HCT116 (cell line): ENCODE results near the gene RNF214. TPM values are rescaled to one million over a fixed set of nuclear protein-coding genes. Genes with fewer than 3 reads are reported as not detected.

Source experiments
- ATAC-seq: fragments of 200-7000 bp; cut with Tn5 transposase; 2 replicates; pipeline ENCODE4 v1.9.1; 2020; ENCODE audit warnings: mild to moderate bottlenecking, moderate library complexity
- BruUV-seq: library from RNA; stranded (reverse); fragments of 400-500 nt; replicated peaks from 2 replicates; lab custom pipeline; 2021; lab: Mats Ljungman, UMichigan
- CTCF ChIA-PET: fragments of 300-600 bp; sonication (Branson Sonifier 250); formaldehyde crosslinking; loops from one replicate; lab custom pipeline; 2021; ENCODE audit warnings: antibody characterized with exemption; lab: Charles Lee
- POLR2A ChIA-PET: fragments of 300-600, 350-600 bp; sonication (Branson Sonifier 250); formaldehyde crosslinking; loops from one replicate; lab custom pipeline; 2021; ENCODE audit warnings: antibody characterized with exemption; lab: Charles Lee
- RAD21 ChIA-PET, 2 experiments: fragments of 300-600 bp; sonication (Branson Sonifier 250); formaldehyde crosslinking; loops; one replicate each; lab custom pipeline; 2023; ENCODE audit warnings: low total read pairs in 2 of 2; ENCODE audit not compliant: uncharacterized antibody in 2 of 2, unreplicated experiment in 2 of 2, low non-redundant PET in 1 of 2; lab: Charles Lee
- DNase-seq: peaks from one replicate; pipeline ENCODE4 v3.0.0-alpha.2; 2010; ENCODE audit warnings: low read depth, low spot score
- H2AFZ ChIP-seq: fragments of 200-600 bp; shearing (Covaris generic), sonication (generic); 2 replicates; pipeline ENCODE4 v1.6.1; 2017; ENCODE audit warnings: low read depth, mixed run types, mixed read lengths, antibody characterized with exemption, low read length; ENCODE audit not compliant: poor library complexity, severe bottlenecking
- H3K27ac ChIP-seq: 2 replicates; pipeline ENCODE4 v1.5.1; 2012; ENCODE audit warnings: low read depth, low read length
- H3K27me3 ChIP-seq: fragments of 200-600 bp; sonication (generic); 2 replicates; pipeline ENCODE4 v1.6.1; 2016; ENCODE audit warnings: mixed run types, low read length, mixed read lengths; ENCODE audit not compliant: insufficient read depth
- H3K36me3 ChIP-seq, 2 experiments: fragments of 200-500 bp in 1 of 2; fragments of 200-600 bp in 1 of 2; sonication (Bioruptor generic) in 1 of 2; sonication (generic) in 1 of 2; 2 replicates each; pipeline versions ENCODE4 v1.5.1 to v1.6.1; 2014 to 2016; ENCODE audit warnings: low read length in 2 of 2, inconsistent platforms in 1 of 2, mixed read lengths in 1 of 2, mixed run types in 1 of 2; ENCODE audit not compliant: insufficient read depth in 2 of 2, control insufficient read depth in 1 of 2
- H3K4me1 ChIP-seq, 2 experiments: fragments of 200-600 bp in 1 of 2; sonication (generic) in 1 of 2; 2 replicates each; pipeline versions ENCODE4 v1.5.1 to v1.6.1; 2012 to 2017; ENCODE audit warnings: low read length in 2 of 2, inconsistent platforms in 1 of 2, mild to moderate bottlenecking in 1 of 2, mixed read lengths in 1 of 2, mixed run types in 1 of 2, moderate library complexity in 1 of 2; ENCODE audit not compliant: insufficient read depth in 2 of 2, control insufficient read depth in 1 of 2
- H3K4me2 ChIP-seq: fragments of 200-600 bp; sonication (generic); 2 replicates; pipeline ENCODE4 v1.6.1; 2017; ENCODE audit warnings: mixed run types, low read length, mixed read lengths
- H3K4me3 ChIP-seq, 2 experiments: fragments of 200-600 bp in 1 of 2; sonication (generic) in 1 of 2; replicated peaks in 1 of 2; 2 replicates each; pipeline ENCODE4 v1.5.1; 2011 to 2016; ENCODE audit warnings: low read length in 2 of 2, control low read depth in 1 of 2, low read depth in 1 of 2, mild to moderate bottlenecking in 1 of 2, mixed read lengths in 1 of 2, mixed run types in 1 of 2
- H3K79me2 ChIP-seq: fragments of 200-600 bp; sonication (generic); 2 replicates; pipeline ENCODE4 v1.6.1; 2017; ENCODE audit warnings: mild to moderate bottlenecking, mixed run types, low read length, moderate library complexity, mixed read lengths; ENCODE audit not compliant: insufficient read depth
- H3K9ac ChIP-seq: fragments of 200-600 bp; sonication (generic); 2 replicates; pipeline ENCODE4 v1.6.1; 2016; ENCODE audit warnings: low read length, mixed read lengths
- H3K9me2 ChIP-seq: fragments of 200-600 bp; sonication (generic), shearing (Covaris generic); 2 replicates; pipeline ENCODE4 v1.6.1; 2017; ENCODE audit warnings: mixed run types, mild to moderate bottlenecking, moderate library complexity; ENCODE audit not compliant: insufficient read depth
- H3K9me3 ChIP-seq, 2 experiments: fragments of 200-500 bp in 1 of 2; fragments of 200-600 bp in 1 of 2; sonication (Bioruptor generic) in 1 of 2; sonication (generic) in 1 of 2; 2 replicates each; pipeline ENCODE4 v1.6.1; 2014 to 2017; ENCODE audit warnings: low read length in 2 of 2, mixed read lengths in 2 of 2, inconsistent platforms in 1 of 2, low read depth in 1 of 2, mild to moderate bottlenecking in 1 of 2, mixed run types in 1 of 2, moderate library complexity in 1 of 2; ENCODE audit not compliant: control insufficient read depth in 1 of 2, insufficient read depth in 1 of 2
- H4K20me1 ChIP-seq: fragments of 200-600 bp; sonication (generic), shearing (Covaris generic); 2 replicates; pipeline ENCODE4 v1.6.1; 2017; ENCODE audit warnings: mixed run types, mild to moderate bottlenecking, moderate library complexity; ENCODE audit not compliant: insufficient read depth
- CTCF ChIP-seq, 3 experiments: fragments of 200-600 bp in 1 of 3; sonication (generic) in 1 of 3; IDR thresholded peaks in 2 of 3; conservative IDR thresholded peaks in 1 of 3; 2 replicates each; pipeline ENCODE4 v1.5.1; 2012 to 2017; ENCODE audit warnings: low read depth in 2 of 3, low read length in 2 of 3, antibody characterized with exemption in 1 of 3, borderline replicate concordance in 1 of 3, control low read depth in 1 of 3, mild to moderate bottlenecking in 1 of 3, mixed read lengths in 1 of 3, mixed run types in 1 of 3, moderate library complexity in 1 of 3; ENCODE audit not compliant: insufficient read depth in 1 of 3
- EZH2phosphoT487 ChIP-seq: fragments of 200-600 bp; IDR thresholded peaks from 2 replicates; pipeline ENCODE4 v1.6.1; 2018; ENCODE audit warnings: antibody characterized with exemption, borderline replicate concordance
- POLR2AphosphoS5 ChIP-seq: IDR thresholded peaks from 2 replicates; pipeline ENCODE4 v1.6.1; 2011; ENCODE audit warnings: mild to moderate bottlenecking, low read depth, low read length, moderate library complexity
- RAD21 ChIP-seq: IDR thresholded peaks from 2 replicates; pipeline ENCODE4 v1.6.1; 2012; ENCODE audit warnings: low read depth, mild to moderate bottlenecking
- REST ChIP-seq: IDR thresholded peaks from 2 replicates; pipeline ENCODE4 v1.6.1; 2012; ENCODE audit warnings: low read depth
- SP1 ChIP-seq: IDR thresholded peaks from 2 replicates; pipeline ENCODE4 v1.6.1; 2012; ENCODE audit warnings: low read depth
- intact Hi-C: fragments of 100-400 bp; cut with micrococcal nuclease; formaldehyde crosslinking; loops from 2 replicates; pipeline ENCODE4 v1.10.0; 2022
- total RNA-seq: library from RNA; stranded (reverse); gene quantifications from one replicate; pipeline ENCODE4 v1.2.1, GENCODE V29; 2021; ENCODE audit not compliant: unreplicated experiment

RNF214 gene
- total RNA-seq, 1 experiment from 2014 or later = 29.3 TPM

- Histone ChIP-seq H3K4me1 (peaks cover 10 to 20% of the 10 kb centered on the region in 2 experiments), H3K4me2 (peak overlapping the region; percentile 59), H3K9me3 (no peaks in the 10 kb centered on the region), H3K36me3 (peaks cover 14 to 18% of the 10 kb centered on the region in 2 experiments; a peak in 3 of 4 replicates), H4K20me1 (no peaks in the 10 kb centered on the region), H3K79me2 (no peaks in the 10 kb centered on the region), H3K27ac (peak overlapping the region; percentile 52), H3K4me3 (peak overlapping the region in 1 of 2 experiments; percentile 19; a peak in 1 of 4 replicates), H3K27me3 (no peaks in the 10 kb centered on the region), H3K9me2 (no peaks in the 10 kb centered on the region), H3K9ac (peak overlapping the region; percentile 9; the same call in 1 of the 2 replicates), H2AFZ (no peak overlapping the region)
- ChIA-PET CTCF (interaction anchor here (1.1 to 2.6 kb wide), 8 partner anchors 10 to 493 kb away, joined by 3 to 13 read pairs (median 4); partner anchors contain the start of genes PCSK7, RNF214, SIDT2 and TAGLN), RAD21 (no interaction called here), POLR2A (interaction anchor here (0.6 to 1.9 kb wide), 4 partner anchors 9 to 106 kb away, joined by 3 to 6 read pairs (median 4); partner anchors contain the start of genes CEP164, PAFAH1B2, PCSK7 and SIDT2)
- no TSS peak for BruUV-seq
- intact Hi-C loops = no loop called here
- ATAC-seq (peak; percentile 79), DNase-seq (no peak)
- TF ChIP-seq EZH2phosphoT487 = no peak
- peak; percentile 43; the same call in 1 of the 2 replicates for TF ChIP-seq POLR2AphosphoS5
- TF ChIP-seq RAD21 = peak; percentile 53
- TF ChIP-seq SP1 = 0 out of 2 replicates have a peak, but pooled peaks have one; percentile 3
- TF ChIP-seq REST = no peak
- peak in 1 of 3 experiments; percentile 52; a peak in 1 of 6 replicates for TF ChIP-seq CTCF (IDR thresholded peaks at IDR 0.05 in 2 of 3, conservative IDR thresholded peaks at IDR 0.05 in 1 of 3; ENCODE audit: borderline replicate concordance in 1 of 3, insufficient read depth in 1 of 3, low read depth in 2 of 3, low read length in 2 of 3)
Observed at GRCh38 chr11:117221775-117222517, 10.5 kb upstream of the RNF214 start.
